GM06990 (cell line): Measurements from ENCODE around the gene PRKAA1.
"Not testable (repeated sequence)": the region's sequence is repeated elsewhere in the genome, so short reads cannot be mapped to it uniquely, and the experiment has no call there.

Experiments used
- DNase-seq: peaks from one replicate; pipeline ENCODE4 v3.0.0-alpha.2; 2011; ENCODE audit not compliant: insufficient read length; ENCODE audit errors: extremely low read depth
- H3K27me3 ChIP-seq: replicated peaks from 2 replicates; pipeline ENCODE4 v1.6.0; 2011; ENCODE audit warnings: low read length; ENCODE audit not compliant: control insufficient read depth, insufficient read depth
- H3K36me3 ChIP-seq: 2 replicates; pipeline ENCODE4 v1.5.1; 2011; ENCODE audit warnings: low read length; ENCODE audit not compliant: control insufficient read depth, insufficient read depth
- H3K4me3 ChIP-seq: replicated peaks from 2 replicates; pipeline ENCODE4 v1.5.1; 2011; ENCODE audit warnings: low read depth, mild to moderate bottlenecking, control low read depth, low read length
- TF ChIP-seq, protein P1 (sequence below): IDR thresholded peaks from 2 replicates; pipeline ENCODE4 v1.5.1; 2011; ENCODE audit warnings: low read length, control low read depth, mild to moderate bottlenecking, inconsistent platforms; ENCODE audit not compliant: insufficient read depth, poor library complexity, severe bottlenecking

PRKAA1 gene

DNA sequence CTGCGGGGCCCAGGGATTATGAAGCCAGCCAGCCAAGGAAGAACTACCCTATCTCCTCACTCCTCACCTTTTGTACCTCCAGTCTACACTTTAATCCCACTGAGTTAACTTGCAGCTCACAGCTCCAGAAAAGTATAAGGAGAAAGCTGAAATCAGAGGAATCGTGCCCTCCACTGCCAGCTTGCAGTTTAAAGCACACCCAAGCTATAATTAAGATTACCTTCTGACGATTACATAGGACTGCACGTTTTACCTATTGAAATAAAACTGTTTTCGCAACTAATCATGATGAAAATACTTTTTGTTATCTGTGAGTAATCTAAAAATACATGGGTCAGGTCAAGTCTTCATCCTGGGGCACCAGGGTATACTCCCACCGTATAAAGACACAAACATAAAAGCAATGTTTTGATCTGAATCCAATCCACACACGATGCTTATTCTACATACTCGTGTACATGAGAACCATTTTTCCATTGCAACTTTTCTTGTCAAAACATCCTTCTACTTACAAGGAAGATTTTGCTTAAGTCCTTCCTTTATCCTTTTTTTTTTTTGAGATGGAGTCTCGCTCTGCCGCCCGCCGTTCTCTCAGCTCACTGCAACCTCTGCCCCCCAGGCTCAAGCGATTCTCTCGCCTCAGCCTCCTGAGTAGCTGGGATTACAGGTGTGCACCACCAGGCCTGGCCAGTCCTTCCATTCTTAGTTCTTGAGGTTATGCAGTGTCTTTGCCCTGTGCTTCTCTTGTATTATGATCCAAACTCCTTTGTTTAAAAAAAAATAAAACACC is 29.2 kb upstream of the PRKAA1 start:
- TF ChIP-seq, protein P1, sequence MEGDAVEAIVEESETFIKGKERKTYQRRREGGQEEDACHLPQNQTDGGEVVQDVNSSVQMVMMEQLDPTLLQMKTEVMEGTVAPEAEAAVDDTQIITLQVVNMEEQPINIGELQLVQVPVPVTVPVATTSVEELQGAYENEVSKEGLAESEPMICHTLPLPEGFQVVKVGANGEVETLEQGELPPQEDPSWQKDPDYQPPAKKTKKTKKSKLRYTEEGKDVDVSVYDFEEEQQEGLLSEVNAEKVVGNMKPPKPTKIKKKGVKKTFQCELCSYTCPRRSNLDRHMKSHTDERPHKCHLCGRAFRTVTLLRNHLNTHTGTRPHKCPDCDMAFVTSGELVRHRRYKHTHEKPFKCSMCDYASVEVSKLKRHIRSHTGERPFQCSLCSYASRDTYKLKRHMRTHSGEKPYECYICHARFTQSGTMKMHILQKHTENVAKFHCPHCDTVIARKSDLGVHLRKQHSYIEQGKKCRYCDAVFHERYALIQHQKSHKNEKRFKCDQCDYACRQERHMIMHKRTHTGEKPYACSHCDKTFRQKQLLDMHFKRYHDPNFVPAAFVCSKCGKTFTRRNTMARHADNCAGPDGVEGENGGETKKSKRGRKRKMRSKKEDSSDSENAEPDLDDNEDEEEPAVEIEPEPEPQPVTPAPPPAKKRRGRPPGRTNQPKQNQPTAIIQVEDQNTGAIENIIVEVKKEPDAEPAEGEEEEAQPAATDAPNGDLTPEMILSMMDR = no peak
- H3K36me3 ChIP-seq = peaks cover 26% of the 10 kb centered on the region
- no peaks in the 10 kb centered on the region for H3K27me3 ChIP-seq
- no peak overlapping the region for H3K4me3 ChIP-seq
- DNase-seq = no peak

DNA sequence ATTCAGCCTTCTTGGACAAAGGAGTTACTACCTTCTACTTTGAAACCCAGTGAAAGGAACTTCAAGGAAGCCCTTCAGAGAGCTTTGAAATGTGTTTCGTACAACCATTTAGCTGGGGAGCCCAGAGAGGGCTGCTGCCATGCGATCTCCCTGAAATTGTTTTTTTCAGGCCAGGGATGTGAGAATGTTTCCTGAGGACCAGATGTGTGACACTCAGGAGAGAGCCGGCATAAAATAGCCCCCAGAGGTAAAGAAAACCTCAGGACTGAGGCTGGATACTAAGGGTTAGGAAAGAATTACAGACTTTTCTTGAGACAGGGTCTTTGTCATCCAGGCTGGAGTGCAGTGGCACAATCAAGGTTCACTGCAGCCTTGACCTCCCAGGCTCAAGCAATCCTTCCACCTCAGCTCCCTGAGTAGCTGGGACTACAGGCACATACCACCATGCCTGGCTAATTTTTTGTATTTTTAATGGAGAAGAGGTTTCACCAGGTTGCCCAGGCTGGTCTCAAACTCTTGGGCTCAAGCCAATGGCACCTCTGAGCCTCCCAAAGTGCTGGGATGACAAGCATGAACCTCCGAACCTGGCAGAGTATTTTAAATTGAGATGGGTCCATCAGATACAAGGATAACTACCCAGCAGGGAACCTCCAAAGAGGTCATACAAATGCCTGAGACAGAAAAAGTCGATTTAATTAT is 28.5 kb upstream of the PRKAA1 start:
- H3K4me3 ChIP-seq = no peak overlapping the region
- no peak for DNase-seq
- H3K27me3 ChIP-seq = no peaks in the 10 kb centered on the region
- H3K36me3 ChIP-seq = peaks cover 26% of the 10 kb centered on the region
- TF ChIP-seq, protein P1 = no peak

DNA sequence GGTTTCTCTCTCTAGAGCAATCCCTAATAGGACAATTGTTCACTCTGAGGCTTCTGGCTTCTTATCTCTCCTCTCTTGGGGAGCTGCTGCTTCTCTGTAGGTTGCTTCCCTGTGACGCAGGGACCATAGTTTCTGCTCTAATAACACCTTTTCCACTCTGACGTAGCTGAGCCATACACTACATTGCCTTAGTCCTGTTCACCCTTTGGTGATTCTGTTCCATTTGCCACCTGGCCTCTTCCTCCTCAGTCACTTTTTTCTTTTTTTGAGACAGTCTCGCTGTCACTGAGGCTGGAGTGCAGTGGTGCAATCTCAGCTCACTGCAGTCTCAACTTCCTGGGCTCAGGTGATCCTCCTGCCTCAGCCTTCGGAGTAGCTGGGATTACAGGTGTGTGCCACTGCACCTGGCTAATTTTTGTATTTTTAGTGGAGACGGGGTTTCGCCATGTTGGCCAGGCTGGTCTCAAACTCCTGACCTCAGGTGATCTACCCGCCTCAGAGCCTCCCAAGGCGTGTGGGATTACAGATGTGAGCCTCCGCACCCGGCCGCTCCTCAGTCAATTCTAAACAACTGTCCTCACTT is 27.4 kb upstream of the PRKAA1 start:
- not testable (repeated sequence) for H3K4me3 ChIP-seq, H3K27me3 ChIP-seq, DNase-seq
- peaks cover 17% of the 10 kb centered on the region for H3K36me3 ChIP-seq

DNA sequence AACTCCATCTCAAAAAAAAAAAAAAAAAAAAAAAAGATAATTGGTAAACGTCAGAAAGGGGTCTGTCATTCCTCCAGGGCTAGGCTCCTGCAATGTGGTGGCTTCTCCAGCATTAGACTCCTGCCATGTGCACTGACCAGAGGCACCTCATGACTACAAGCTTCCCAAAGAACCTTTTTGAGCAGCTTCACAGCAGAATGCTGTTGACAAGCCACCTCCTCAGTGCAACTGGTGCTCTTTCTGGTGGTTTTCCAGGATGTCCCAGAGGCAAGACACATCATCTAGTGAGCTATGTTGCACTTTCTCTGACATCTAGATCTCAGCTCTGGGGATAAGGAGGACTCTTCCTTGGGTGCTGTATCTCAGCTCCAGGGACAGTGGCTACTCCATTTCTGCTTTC is 25.3 kb upstream of the PRKAA1 start:
- no peak for DNase-seq
- Histone ChIP-seq H3K27me3 (no peaks in the 10 kb centered on the region), H3K4me3 (no peak overlapping the region), H3K36me3 (peaks cover 15% of the 10 kb centered on the region)
- TF ChIP-seq, protein P1 = no peak

DNA sequence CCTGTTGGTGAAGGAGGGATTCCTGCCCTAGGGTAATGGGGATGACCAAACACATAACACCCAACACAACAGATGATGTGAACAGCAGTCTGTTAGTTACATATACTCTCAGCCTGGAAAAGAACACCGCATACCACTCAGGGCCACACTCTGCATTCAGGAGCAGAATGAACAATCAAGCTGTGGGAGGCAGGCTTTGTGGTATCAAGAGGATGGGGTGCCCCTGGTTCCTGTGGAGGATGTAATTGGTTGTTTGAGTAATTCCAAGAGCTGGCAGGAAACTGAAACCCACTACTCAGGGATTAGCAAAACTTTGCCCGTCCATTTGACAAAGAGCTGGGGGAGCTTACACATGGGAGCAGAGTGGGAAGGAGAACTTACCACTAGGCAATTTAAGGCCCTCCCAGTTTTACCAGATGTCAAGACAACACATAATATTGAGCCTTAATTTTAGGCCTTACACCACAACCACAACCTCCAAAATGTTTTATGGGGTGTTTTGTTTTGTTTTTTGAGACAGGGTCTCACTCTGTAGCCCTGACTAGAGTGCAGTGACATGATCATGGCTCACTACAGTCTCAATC is 15.6 kb upstream of the PRKAA1 start:
- no peaks in the 10 kb centered on the region for H3K27me3 ChIP-seq
- TF ChIP-seq, protein P1 = no peak
- H3K36me3 ChIP-seq = no peaks in the 10 kb centered on the region
- no peak overlapping the region for H3K4me3 ChIP-seq
- DNase-seq = no peak

DNA sequence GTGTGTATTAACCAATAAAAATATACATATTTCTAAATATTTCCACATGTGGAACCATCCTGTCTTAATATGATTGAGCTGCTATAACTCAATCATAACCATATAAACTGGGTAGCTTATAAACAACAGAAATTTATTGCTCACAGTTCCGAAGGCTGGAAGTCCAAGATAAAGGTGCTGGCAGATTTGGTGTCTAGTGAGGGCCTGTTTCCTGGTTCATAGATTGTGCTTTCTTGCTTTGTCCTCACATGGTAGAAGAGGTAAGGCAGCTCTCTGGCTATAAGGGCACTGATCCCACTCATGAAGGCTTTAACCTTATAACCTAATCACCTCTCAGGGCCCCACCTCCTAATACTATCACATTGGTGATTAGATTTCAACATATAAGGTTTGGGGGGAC is 14.0 kb upstream of the PRKAA1 start:
- Histone ChIP-seq H3K27me3 (no peaks in the 10 kb centered on the region), H3K4me3 (no peak overlapping the region), H3K36me3 (no peaks in the 10 kb centered on the region)
- DNase-seq = no peak
- TF ChIP-seq, protein P1 = no peak
